ENCODE data around the gene C2CD5.

DNA sequence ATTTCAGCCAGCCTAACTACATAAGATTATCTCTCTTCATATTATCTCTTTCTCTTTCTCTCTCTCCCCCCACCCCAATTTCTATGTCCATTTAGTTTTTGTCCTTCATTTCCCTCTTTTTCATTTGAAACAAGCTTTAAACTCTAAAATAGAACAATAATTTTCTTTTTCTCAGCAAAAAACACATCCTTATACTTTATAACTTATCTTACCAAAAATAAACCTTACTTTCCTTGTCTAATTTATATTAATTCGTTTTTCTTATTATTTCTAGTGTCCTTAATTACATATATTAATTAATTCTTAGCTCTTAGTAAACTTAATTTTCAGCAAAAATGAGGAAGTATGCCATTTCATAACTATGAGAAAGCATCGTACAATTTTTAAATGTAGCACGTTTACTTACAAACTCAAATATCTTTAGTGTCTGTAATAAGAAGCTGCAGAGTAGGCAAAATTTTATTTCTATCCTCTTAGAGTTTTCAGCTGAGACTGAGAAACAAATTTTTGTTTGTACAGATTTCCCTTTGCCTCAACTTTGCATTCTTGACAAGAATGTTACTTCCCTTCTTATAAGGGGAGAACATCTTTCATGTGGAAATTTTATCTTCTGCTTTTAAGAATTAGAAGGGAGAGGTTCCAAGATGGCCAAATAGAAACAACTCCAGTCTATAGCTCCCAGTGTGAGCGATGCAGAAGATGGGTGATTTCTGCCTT, 144.7 kb downstream of the C2CD5 start:
- TF ChIP-seq, protein P1, sequence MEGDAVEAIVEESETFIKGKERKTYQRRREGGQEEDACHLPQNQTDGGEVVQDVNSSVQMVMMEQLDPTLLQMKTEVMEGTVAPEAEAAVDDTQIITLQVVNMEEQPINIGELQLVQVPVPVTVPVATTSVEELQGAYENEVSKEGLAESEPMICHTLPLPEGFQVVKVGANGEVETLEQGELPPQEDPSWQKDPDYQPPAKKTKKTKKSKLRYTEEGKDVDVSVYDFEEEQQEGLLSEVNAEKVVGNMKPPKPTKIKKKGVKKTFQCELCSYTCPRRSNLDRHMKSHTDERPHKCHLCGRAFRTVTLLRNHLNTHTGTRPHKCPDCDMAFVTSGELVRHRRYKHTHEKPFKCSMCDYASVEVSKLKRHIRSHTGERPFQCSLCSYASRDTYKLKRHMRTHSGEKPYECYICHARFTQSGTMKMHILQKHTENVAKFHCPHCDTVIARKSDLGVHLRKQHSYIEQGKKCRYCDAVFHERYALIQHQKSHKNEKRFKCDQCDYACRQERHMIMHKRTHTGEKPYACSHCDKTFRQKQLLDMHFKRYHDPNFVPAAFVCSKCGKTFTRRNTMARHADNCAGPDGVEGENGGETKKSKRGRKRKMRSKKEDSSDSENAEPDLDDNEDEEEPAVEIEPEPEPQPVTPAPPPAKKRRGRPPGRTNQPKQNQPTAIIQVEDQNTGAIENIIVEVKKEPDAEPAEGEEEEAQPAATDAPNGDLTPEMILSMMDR (conservative IDR thresholded peaks at IDR 0.05; ENCODE audit: low read depth, low read length) = no peak
- no peak for TF ChIP-seq MAZ (IDR thresholded peaks at IDR 0.05; ENCODE audit: borderline replicate concordance, low read depth, low read length)
- no peak for TF ChIP-seq CHD1 (IDR thresholded peaks at IDR 0.05; ENCODE audit: low read depth, low read length)

All from IMR-90 (cell line).